Stimulated activated CD4-positive, alpha-beta T cell treated with anti-CD3 and anti-CD28 coated beads, Interleukin-12 subunit alpha, Interleukin-12 subunit beta, amount 100 ng/mL, for 48 hours (primary cell): ENCODE measurements around the gene SCGN.
A peak's percentile ranks its signal among the peaks of the same experiment; 100 is the strongest.

Source experiments
- DNase-seq, 3 donors: peaks; one replicate each; pipeline ENCODE4 v3.0.0-alpha.2; 2020; ENCODE audit warnings: low read depth in 2 of 3, low spot score in 1 of 3

The SCGN gene

DNA sequence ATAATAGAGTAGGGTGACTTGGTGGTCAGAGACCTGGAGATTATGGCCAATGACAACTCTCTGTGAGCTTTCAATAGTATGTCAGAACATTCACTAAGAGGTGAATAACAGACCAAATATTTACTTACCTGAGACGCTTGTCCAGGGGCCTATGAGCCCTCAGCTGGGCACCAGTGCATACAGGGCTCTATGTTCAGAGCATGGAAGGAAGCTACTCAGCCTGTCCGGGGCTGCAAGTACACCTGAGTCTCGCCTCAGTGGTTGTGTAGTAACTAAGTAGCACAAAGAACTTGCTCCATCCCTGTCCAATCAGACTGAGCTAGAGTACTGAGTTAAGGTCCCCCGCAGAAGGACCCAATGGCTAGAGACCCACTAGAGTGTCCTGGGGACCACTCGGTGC is 11.6 kb upstream of the SCGN start:
- no peak for DNase-seq

DNA sequence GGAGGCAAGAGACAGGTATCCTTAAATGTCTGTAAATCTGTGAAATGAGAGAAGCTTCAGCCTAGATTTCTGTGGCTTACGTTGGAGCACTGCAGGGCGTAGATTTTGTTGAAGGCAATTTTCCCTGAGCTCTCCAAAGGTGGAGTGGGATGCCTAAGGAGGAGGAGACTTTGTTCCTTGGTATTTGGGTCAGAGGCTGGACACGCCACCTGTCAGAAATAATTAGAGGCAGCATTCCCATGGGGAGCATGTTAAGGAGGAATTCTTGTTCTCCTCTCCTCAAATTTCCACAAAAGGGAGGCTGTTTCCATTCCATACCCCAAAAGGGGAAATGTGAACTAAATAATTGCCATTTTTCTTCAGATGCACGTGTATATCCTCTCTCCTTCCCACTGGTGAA is 11.1 kb upstream of the SCGN start:
- DNase-seq, result no peak

GRCh38 chr6:25641377-25641776 is 10.6 kb upstream of the SCGN start:
- DNase-seq, result no peak

GRCh38 chr6:25641940-25642666 is 9.9 kb upstream of the SCGN start:
- no peak for DNase-seq

DNA sequence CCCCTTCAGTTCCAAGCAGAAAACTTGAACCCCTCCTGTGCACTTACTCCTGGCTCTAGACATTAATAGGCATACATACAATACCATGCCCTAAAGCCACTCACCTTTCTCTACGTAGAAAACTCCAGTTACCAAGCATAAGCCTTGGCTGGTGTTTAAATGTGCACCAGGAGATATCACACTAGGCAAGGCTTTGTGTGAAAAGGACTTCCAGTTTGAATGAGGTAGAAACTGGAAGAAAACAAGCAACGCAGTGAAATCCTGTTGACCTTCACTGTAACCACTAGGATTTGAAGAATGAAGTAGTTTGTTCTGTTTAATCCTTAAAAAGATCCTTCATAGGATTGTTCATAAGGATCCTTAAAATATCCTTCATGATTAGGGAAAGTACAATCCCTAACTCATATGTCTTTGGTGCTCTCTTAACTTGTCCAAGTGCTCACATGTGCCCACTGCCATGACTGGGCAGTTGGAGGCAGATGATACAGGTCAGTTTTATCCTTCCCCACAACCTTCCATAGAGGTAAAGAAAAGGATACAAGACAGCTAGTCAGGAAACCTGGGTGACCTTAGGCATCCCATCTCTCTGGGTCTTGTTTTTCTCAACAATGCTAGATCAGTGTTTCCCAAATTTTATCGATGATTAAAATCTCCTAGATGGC is 9.2 kb upstream of the SCGN start:
- DNase-seq, result no peak

- no peak for DNase-seq
Observed at GRCh38 chr6:25645916-25646315, 6.1 kb upstream of the SCGN start.

DNA sequence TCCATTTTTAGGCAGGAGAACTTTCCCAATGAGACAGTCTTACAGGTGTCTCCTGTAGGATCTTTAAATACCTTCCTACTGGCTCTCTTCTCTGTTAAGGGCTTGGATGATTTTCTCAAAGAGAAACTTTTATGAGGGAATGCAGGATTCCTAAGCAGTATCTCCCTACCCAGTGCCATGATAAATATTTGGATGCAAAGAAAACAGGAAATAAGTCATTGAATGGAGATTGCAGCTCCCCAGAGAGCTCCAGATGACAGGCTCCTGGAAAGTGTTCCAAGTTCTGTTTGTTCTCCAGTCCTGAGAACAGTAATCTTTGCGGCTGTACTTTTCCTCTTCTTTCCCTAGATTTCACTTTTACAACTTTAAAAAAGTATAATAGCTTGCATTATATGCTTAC is 2.4 kb upstream of the SCGN start:
- DNase-seq, result no peak

GRCh38 chr6:25655723-25656122 is 3.7 kb downstream of the SCGN start:
- DNase-seq, result no peak

DNA sequence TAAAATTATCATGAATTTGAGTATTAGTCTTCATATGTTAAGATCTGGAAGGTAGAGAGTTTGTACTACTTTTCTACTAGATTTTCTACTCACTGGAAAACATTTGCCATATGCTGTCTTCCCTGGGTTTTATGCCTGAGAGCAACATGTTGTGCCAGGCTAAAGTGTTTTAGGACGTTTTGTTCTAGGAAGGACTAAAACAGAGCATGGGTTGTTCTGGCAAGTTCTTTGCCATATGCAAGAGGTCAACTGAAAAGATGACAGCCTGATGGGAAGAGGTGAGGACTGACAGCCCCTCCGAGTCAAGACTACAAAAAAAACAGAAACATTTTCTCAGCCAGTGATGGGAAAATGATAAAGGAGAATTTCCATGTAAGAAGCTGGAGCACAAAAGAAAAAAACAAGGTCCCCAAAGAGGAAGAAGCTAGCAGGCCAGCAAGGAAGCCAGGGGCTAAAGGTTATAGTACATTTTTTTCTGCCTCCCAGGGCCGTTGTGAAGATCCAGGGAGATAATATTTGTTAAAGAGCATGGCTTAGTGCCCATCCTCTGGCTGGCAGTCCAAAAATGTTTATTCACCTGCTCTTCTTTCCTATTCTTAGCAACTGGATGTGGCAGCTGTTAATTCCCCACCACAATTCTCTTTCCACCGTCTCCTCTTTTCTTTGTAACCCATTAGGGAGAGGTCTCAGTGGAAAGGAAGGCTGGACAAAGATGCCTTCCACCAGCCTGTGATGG is 7.8 kb downstream of the SCGN start:
- no peak for DNase-seq

- DNase-seq, result peak; percentile 6 to 25 (median 21)
Observed at GRCh38 chr6:25660512-25660911, 8.5 kb downstream of the SCGN start.

GRCh38 chr6:25661129-25661779 is 9.2 kb downstream of the SCGN start:
- no peak for DNase-seq

DNA sequence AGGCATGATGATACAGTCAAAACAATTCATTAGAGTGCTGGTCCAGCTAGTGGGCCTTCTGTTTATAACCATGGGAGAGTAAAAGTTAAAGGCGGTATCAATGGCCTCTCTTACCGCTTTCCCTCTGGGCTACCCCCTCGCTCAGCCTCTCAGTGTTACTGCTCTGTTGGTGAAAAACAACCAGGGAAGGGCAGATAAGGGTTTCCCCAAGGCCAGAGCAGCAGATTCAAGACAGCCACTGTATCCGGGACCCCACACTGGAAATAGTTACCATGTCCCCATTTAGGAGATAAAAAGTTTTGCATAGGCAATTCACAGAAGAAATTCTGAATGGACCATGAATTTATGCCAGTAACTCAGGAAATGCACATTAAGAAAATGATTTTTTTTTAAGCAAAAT is 13.4 kb downstream of the SCGN start:
- DNase-seq, result no peak

- DNase-seq, result no peak
Observed at GRCh38 chr6:25669413-25669812, 17.4 kb downstream of the SCGN start.

GRCh38 chr6:25670208-25670607 is 18.2 kb downstream of the SCGN start:
- DNase-seq, result no peak

GRCh38 chr6:25670793-25671513 is 18.9 kb downstream of the SCGN start:
- no peak for DNase-seq

GRCh38 chr6:25671652-25672051 is 19.6 kb downstream of the SCGN start:
- no peak for DNase-seq

DNA sequence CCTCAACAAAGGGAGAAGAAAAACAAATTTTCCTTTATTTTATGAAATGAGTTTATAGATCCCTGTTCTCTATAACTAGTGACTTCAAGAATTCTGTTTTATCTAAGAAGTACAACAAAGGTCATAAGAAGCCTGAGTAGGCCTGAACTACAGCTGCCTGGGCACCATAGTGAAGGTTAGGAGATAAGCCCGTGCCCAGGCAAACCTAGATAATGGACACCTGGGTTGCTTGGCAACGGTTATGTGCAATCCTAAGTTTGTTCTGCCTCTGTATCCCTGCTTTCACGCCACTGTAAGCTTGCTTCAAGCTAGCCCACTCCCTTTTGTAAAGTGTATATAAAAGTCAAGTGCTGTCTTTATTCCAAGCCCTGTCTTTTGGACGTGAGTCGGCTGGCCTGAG is 23.2 kb downstream of the SCGN start:
- DNase-seq, result no peak

DNA sequence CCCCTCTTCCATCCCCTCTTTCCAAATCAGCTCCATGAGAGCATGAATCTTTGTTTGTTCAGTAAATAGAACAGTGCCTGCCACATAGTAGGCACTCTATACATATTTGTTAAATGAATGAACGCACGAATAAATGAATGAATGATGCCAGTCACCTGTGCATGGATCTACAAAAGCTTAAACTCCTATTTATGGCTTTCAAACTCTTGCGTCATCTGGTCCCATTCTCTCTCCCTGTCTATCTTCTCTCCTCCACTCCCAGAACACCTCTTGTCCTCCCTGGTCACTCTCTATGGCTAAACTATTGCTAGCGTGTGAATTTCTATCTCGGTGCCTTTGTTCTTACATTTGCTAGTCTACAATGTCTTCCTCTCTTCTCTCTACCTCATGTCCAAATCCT is 24.8 kb downstream of the SCGN start:
- DNase-seq, result no peak

GRCh38 chr6:25681848-25682247 is 29.8 kb downstream of the SCGN start:
- DNase-seq, result no peak

- no peak for DNase-seq
Observed at GRCh38 chr6:25682324-25682723, 30.3 kb downstream of the SCGN start.

DNA sequence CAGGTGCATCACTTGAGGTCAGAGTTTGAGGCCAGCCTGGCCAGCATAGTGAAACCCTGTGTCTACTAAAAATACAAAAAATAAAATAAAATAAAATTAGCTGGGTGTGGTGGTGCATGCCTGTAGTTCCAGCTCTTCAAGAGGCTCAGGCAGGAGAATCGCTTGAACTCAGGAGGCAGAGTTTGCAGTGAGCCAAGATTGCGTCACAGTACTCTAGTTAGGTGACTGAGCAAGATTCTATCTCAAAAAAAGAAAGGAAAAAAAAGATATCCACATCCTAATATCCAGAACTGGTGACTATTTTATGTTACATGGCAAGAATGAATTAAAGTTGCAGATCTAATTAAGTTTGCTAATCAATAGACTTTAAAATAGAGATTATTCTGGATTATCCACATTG is 32.5 kb downstream of the SCGN start:
- no peak for DNase-seq
